ENCODE results near the gene EXTL1.

EXTL1 gene

GRCh38 chr1:26083208-26083607, 61.6 kb downstream of the EXTL1 start:
- H3K4me3 ChIP-seq (ENCODE audit: low read depth, low read length) = no peak overlapping the region
- DNase-seq (ENCODE audit: low read depth) = no peak
- TF ChIP-seq CTCF (IDR thresholded peaks at IDR 0.05; ENCODE audit: low read depth, low read length, missing control alignments) = no peak

GRCh38 chr1:26084091-26084561, 62.6 kb downstream of the EXTL1 start:
- no peak for TF ChIP-seq CTCF (IDR thresholded peaks at IDR 0.05; ENCODE audit: low read depth, low read length, missing control alignments)
- no peak overlapping the region for H3K4me3 ChIP-seq (ENCODE audit: low read depth, low read length)
- no peak for DNase-seq (ENCODE audit: low read depth)

- TF ChIP-seq CTCF (IDR thresholded peaks at IDR 0.05; ENCODE audit: low read depth, low read length, missing control alignments) = no peak
- no peak for DNase-seq (ENCODE audit: low read depth)
- no peak overlapping the region for H3K4me3 ChIP-seq (ENCODE audit: low read depth, low read length)
Observed at GRCh38 chr1:26084844-26085243, 63.3 kb downstream of the EXTL1 start.
